Glutamatergic neuron (in vitro differentiated cells): ENCODE results near the gene TRIO. TPM values are rescaled to one million over a fixed set of nuclear protein-coding genes. Genes with fewer than 3 reads are reported as not detected.

Source experiments
- DNase-seq: peaks from one replicate; pipeline ENCODE4 v3.0.0; 2022
- H3K27ac Mint-ChIP-seq: one replicate; pipeline ENCODE4 v1.8.0; 2020; ENCODE audit warnings: mild to moderate bottlenecking, mixed read lengths, inconsistent platforms; ENCODE audit not compliant: unreplicated experiment
- H3K27me3 Mint-ChIP-seq: one replicate; pipeline ENCODE4 v1.8.0; 2020; ENCODE audit warnings: mild to moderate bottlenecking, moderate library complexity, mixed read lengths, inconsistent platforms; ENCODE audit not compliant: unreplicated experiment
- H3K36me3 Mint-ChIP-seq: one replicate; pipeline ENCODE4 v1.8.0; 2020; ENCODE audit warnings: mild to moderate bottlenecking, mixed read lengths, inconsistent platforms; ENCODE audit not compliant: unreplicated experiment
- H3K4me1 Mint-ChIP-seq: one replicate; pipeline ENCODE4 v1.8.0; 2020; ENCODE audit warnings: mild to moderate bottlenecking, low read depth, mixed read lengths, inconsistent platforms; ENCODE audit not compliant: unreplicated experiment
- H3K4me3 Mint-ChIP-seq: one replicate; pipeline ENCODE4 v1.8.0; 2020; ENCODE audit warnings: mild to moderate bottlenecking, mixed read lengths, inconsistent platforms; ENCODE audit not compliant: unreplicated experiment
- H3K9me3 Mint-ChIP-seq: one replicate; pipeline ENCODE4 v1.8.0; 2020; ENCODE audit warnings: mild to moderate bottlenecking, moderate library complexity, mixed read lengths, inconsistent platforms; ENCODE audit not compliant: unreplicated experiment
- total RNA-seq: library from RNA; stranded (reverse); fragmentation: NEBNext Ultra II Directional; extraction: Animal tissue kit (Norgen Biotek cat#: 25700); gene quantifications from one replicate; pipeline ENCODE4 v1.2.1, GENCODE V29; 2021; ENCODE audit not compliant: unreplicated experiment
- TF ChIP-seq, protein P1 (sequence below): fragments of 200-600 bp; sonication (generic); IDR thresholded peaks from one replicate; pipeline ENCODE4 v1.5.0; 2021; ENCODE audit not compliant: partially characterized antibody, unreplicated experiment

TRIO gene
- total RNA-seq, 1 donor from 2014 or later, result 281 TPM

- Mint-ChIP-seq H3K4me1 (peaks cover 29% of the 10 kb centered on the region), H3K4me3 (no peak overlapping the region), H3K27me3 (no peaks in the 10 kb centered on the region), H3K9me3 (no peaks in the 10 kb centered on the region), H3K27ac (no peak overlapping the region), H3K36me3 (no peaks in the 10 kb centered on the region)
- DNase-seq, result no peak
- TF ChIP-seq, protein P1, sequence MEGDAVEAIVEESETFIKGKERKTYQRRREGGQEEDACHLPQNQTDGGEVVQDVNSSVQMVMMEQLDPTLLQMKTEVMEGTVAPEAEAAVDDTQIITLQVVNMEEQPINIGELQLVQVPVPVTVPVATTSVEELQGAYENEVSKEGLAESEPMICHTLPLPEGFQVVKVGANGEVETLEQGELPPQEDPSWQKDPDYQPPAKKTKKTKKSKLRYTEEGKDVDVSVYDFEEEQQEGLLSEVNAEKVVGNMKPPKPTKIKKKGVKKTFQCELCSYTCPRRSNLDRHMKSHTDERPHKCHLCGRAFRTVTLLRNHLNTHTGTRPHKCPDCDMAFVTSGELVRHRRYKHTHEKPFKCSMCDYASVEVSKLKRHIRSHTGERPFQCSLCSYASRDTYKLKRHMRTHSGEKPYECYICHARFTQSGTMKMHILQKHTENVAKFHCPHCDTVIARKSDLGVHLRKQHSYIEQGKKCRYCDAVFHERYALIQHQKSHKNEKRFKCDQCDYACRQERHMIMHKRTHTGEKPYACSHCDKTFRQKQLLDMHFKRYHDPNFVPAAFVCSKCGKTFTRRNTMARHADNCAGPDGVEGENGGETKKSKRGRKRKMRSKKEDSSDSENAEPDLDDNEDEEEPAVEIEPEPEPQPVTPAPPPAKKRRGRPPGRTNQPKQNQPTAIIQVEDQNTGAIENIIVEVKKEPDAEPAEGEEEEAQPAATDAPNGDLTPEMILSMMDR, result no peak
Observed at GRCh38 chr5:14226149-14226548, 83.0 kb downstream of the TRIO start.

GRCh38 chr5:14226554-14226953, 83.4 kb downstream of the TRIO start:
- peaks cover 29% of the 10 kb centered on the region for H3K4me1 Mint-ChIP-seq
- no peak for DNase-seq
- no peak overlapping the region for H3K4me3 Mint-ChIP-seq
- H3K36me3 Mint-ChIP-seq, result no peaks in the 10 kb centered on the region
- H3K27me3 Mint-ChIP-seq, result no peaks in the 10 kb centered on the region
- TF ChIP-seq, protein P1, result no peak
- no peaks in the 10 kb centered on the region for H3K9me3 Mint-ChIP-seq
- H3K27ac Mint-ChIP-seq, result no peak overlapping the region

- peaks cover 31% of the 10 kb centered on the region for H3K4me1 Mint-ChIP-seq
- no peak overlapping the region for H3K4me3 Mint-ChIP-seq
- H3K36me3 Mint-ChIP-seq, result no peaks in the 10 kb centered on the region
- no peaks in the 10 kb centered on the region for H3K27me3 Mint-ChIP-seq
- H3K27ac Mint-ChIP-seq, result no peak overlapping the region
- DNase-seq, result no peak
- TF ChIP-seq, protein P1, result no peak
- no peaks in the 10 kb centered on the region for H3K9me3 Mint-ChIP-seq
Observed at GRCh38 chr5:14226992-14227391, 83.8 kb downstream of the TRIO start.

DNA sequence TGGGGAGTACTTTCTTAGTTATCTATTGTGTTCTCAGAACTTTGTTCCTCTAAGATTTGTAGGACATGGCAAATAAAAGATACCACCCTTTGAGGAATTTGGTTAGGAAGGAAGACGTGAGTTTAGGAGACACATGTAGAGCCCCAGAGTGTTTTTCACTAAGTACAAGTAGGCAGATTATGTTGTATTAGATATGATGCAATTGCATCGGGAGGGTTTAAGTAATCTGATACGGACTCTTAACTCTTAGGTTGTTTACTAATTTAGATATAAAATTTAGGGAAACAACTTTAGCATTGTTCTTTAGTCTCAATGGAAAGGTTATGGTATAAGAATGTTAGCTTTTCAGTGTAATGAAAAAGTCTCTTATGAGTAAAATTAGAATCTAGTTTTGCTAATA, 84.4 kb downstream of the TRIO start:
- Mint-ChIP-seq H3K27me3 (no peaks in the 10 kb centered on the region), H3K9me3 (no peaks in the 10 kb centered on the region), H3K4me3 (no peak overlapping the region), H3K27ac (no peak overlapping the region), H3K36me3 (no peaks in the 10 kb centered on the region), H3K4me1 (peaks cover 35% of the 10 kb centered on the region)
- no peak for DNase-seq
- TF ChIP-seq, protein P1, result no peak

DNA sequence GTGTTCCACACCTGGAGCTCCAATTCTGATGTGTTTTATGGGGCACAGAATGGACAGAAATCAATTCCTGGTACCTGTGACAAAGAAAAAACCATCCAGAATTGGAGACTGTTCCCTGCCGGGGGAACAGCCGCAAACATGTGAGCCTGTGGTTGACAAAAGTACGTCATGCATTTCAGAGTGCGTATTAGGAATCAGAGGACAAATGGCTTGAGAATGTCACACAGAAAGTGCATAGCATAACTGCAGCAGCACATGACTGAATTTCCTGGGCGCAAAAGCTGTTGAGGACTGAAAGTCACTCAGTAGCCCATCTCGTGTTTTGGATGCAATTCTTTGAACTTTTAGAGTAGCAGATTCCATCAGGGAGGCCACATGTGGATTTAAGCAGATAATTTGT, 85.1 kb downstream of the TRIO start:
- no peak overlapping the region for H3K27ac Mint-ChIP-seq
- H3K4me3 Mint-ChIP-seq, result no peak overlapping the region
- TF ChIP-seq, protein P1, result no peak
- H3K4me1 Mint-ChIP-seq, result peaks cover 29% of the 10 kb centered on the region
- no peak for DNase-seq
- no peaks in the 10 kb centered on the region for H3K9me3 Mint-ChIP-seq
- H3K27me3 Mint-ChIP-seq, result no peaks in the 10 kb centered on the region
- no peaks in the 10 kb centered on the region for H3K36me3 Mint-ChIP-seq
